ENCODE measurements around the gene RTL10. TPM values are rescaled to one million over a fixed set of nuclear protein-coding genes. Genes with fewer than 3 reads are reported as not detected.

RTL10 gene
- total and polyA plus RNA-seq, 2 of the 8 experiments (the other 6 are each of a cell fraction or from before 2014, with no cell fraction given), result 11.5 to 18.8 TPM

GRCh38 chr22:19891317-19892256 is 36.9 kb upstream of the RTL10 start (continued):
- TF ChIP-seq CTCF (IDR thresholded peaks at IDR 0.05; ENCODE audit: control extremely low read depth in 1 of 3, insufficient read depth in 1 of 3, low read depth in 1 of 3, low read length in 3 of 3) (peak in 1 of 3 experiments; percentile 5; a peak in 2 of 4 replicates), TBP (IDR thresholded peaks at IDR 0.05; ENCODE audit: low read depth, low read length) (no peak), BCL11A (IDR thresholded peaks at IDR 0.05; ENCODE audit: low read depth in 2 of 2, low read length in 2 of 2) (no peak), SP1 (IDR thresholded peaks at IDR 0.05; ENCODE audit: low read depth, low read length) (peak; percentile 64; the same call in 1 of the 2 replicates), TCF12 (IDR thresholded peaks at IDR 0.05; ENCODE audit: low read depth, low read length) (peak; percentile 93), SP4 (IDR thresholded peaks at IDR 0.05; ENCODE audit: low read length) (no peak), TAF1 (IDR thresholded peaks at IDR 0.05; ENCODE audit: low read depth, low read length) (0 out of 2 replicates have a peak, but pooled peaks have one; percentile 24), EP300 (IDR thresholded peaks at IDR 0.05; ENCODE audit: borderline replicate concordance in 1 of 2, low read depth in 2 of 2, low read length in 2 of 2) (peak in 1 of 2 experiments; percentile 76; a peak in 1 of 3 replicates), CEBPB (IDR thresholded peaks at IDR 0.05; ENCODE audit: low read depth, low read length) (no peak), POLR2AphosphoS5 (IDR thresholded peaks at IDR 0.05; ENCODE audit: low read depth, low read length) (no peak), CREB1 (IDR thresholded peaks at IDR 0.05) (no peak), RNF2 (IDR thresholded peaks at IDR 0.05; ENCODE audit: borderline replicate concordance, low read depth, low read length, missing control alignments, poor library complexity, severe bottlenecking) (peak; percentile 21), ATF3 (IDR thresholded peaks at IDR 0.05; ENCODE audit: insufficient read depth, low read depth, low read length) (no peak), SP2 (IDR thresholded peaks at IDR 0.05; ENCODE audit: low read length) (no peak), KDM4A (IDR thresholded peaks at IDR 0.05; ENCODE audit: low read depth, low read length, severe bottlenecking) (no peak), CHD2 (IDR thresholded peaks at IDR 0.05; ENCODE audit: low read length) (no peak), EGR1 (IDR thresholded peaks at IDR 0.05; ENCODE audit: borderline replicate concordance, low read depth, low read length) (peak; percentile 71; the same call in 1 of the 2 replicates), E2F6 (IDR thresholded peaks at IDR 0.05) (no peak; the same call in none of the 2 replicates), MAX (IDR thresholded peaks at IDR 0.05) (peak; percentile 81), BRCA1 (IDR thresholded peaks at IDR 0.05; ENCODE audit: low read depth, low read length) (no peak)
